ENCODE data around the gene TMED10.
"Not testable (repeated sequence)": the region's sequence is repeated elsewhere in the genome, so short reads cannot be mapped to it uniquely, and the experiment has no call there.

The TMED10 gene

DNA sequence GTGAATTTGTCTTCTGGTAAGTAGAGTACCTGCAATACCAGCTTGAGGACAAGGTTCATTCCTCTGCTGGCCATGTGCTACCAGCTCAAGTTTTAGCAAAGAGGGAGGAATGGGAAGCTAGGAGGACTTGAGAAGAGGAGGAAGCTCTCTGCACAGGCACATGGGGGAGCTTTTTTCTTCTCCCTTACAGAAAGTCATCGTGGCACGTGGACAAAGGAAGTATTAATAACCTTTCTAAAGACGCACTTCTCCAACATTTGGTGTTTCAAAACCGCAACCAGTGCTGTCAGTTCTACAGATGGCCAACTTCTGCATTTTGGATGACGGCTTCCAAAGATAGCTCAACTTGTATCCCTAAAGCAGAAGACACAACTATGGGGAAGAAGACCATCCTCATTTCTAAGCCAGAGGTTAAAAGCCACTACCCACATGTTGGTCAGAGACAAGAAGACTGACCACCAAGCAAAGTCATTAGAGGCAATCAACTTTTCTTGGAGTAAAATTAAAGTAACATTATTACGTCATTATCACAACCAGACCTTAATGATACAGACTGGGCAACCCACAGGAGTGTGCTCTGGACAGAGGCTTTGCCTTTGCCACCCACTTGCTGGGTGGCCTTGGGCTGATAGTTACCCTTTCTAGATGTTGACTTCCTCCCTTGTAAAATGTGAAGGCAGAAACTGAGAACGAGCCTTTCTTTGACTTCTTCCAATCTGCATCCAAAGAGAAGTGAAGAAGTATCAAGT, 12.3 kb upstream of the TMED10 start:
- DNase-seq, result peak; percentile 29

DNA sequence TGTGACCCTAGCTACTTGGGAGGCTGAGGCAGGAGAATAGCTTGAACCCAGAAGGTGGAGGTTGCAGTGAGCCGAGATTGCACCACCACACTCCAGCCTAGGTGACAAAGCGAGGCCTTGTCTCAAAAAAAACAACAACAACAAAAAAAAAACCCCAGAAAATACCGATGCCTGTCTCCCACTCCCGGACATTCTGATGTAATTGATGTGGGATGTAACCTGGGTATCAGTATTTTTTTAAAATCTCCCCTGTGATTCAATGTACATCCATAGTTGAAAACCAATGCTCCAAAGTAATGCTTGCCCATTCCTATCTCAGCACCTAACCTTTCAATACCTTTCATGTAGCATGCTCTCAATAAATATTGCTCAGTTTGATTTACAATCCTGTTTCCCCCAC, 11.7 kb upstream of the TMED10 start:
- DNase-seq, result no peak

DNA sequence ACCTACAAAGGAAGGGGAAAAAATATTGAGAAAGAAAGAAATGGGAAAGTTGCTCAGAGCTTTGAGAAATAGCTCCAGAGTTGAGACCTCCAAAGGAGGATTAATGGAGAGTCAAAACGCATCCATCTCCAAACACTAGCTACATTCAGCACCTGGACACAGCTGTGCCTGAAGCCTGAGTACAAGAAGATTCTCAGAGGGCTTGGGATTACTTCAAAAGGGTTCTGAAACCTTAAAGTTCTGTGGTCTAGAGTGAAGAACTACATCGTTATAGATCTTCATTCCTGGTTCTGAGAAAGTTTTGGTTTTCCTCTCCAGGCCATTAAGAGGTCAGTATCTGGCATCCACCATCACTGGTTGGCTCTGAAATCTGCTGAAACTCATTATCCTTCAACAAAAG, 10.5 kb upstream of the TMED10 start:
- DNase-seq, result no peak

DNA sequence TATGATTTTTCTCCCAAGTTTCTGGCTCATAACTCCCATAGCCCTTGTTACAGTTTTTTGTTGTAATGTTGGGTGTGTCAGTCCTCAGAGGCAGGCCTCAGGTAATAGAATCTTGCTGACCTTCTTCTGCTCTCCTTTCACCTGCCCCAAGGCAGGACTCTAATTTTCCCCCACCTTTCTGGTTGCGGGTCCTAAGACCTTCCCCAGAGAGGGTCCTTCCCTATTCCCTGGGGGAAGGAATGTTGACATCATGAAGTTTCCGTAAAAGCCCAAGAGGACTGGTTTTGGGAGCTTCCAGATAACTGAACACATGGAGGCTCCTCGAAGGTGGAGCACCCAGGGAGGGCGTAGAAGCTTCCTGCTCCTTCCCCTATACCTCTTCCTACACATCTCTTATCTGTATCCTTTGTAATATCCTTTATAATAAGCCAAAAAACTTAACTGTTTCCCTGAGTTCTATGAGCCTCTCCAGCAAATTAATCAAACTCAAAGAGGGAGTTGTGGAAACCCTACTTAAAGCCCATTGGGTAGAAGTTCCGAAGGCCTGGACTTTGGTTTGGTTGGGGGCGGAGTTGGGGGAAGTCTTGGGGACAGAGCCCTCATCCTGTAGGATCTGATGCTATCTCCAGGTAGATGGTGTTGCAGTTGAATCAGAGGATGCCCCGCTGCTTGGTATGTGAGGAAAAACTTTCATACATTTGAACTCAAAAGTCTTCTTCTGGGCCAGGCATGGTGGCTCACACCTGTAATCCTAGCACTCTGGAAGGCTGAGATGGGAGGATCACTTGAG, 9.0 kb upstream of the TMED10 start:
- DNase-seq, result no peak

DNA sequence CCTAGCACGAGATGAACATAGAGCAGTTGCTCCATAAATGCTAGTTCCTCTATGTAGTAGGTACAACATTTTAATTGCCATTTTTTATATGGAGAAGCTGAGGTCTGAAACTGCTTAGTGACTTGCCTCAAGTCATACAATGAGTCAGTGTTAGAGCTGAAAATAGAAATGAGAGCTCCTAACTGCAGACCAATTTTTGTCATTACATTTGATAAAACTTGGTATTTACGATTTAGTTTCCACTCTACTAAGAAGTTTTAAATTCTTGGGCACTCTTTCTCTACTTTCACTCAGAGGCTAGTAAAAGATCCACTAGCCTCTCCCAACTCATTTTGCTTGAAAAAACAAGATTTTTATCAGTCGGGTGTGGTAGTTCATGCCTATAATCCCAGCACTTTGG, 8.1 kb upstream of the TMED10 start:
- no peak for DNase-seq

DNA sequence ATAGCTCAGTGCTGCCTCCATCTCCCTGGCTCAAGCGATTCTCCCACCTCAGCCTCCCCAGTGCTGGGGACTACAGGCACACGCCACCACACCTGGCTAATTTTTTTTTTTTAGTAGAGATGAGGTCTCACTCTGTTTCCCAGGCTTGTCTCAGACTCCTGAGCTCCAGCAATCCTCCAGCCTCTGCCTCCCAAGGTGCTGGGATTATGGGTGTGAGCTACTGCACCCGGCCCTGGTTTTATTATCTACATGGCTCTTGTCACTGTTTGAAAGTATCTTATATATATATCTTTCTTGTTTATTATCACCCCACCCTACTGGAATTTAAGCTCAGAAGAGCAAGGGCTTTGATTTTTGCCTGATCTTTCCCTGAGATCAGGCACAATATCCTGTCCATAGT, 7.6 kb upstream of the TMED10 start:
- no peak for DNase-seq

DNA sequence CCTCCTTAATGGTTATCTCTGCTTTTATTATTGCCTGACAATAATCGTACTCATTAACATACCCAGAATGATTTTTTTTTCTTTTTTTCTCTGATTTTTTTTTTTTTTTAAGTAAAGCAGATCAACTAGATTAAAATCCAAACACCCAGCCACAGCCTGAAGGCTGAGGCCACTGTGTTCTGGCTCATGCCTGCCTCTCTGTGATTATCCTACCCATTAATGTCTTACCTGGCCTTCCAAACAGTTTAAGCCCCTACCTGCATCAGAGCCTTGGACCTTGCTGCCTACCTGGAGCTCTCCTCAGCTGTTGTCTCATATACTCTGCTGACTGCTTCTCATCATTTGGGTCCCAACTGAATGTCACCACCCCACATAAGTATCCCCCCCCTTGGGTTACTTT, 6.8 kb upstream of the TMED10 start:
- no peak for DNase-seq

DNA sequence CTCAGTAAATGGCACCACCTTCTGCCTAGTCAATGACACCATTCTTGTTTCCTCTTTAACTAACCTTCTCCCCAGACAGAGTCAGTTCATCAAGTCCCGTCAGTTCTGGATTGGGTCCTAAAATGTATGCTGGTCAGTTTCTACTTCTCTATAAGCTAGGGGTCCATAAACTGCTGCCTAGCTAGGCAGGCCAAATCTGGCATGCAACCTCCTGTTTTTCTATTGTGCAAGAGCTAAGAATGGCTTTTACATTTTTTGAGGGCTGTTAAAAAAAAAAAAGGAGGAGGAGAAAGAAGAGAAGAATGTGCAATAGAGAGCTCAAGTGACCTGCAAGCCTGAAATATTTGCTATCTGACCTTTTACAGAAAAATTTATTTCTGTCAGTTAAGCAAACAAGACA, 6.4 kb upstream of the TMED10 start:
- no peak for DNase-seq

DNA sequence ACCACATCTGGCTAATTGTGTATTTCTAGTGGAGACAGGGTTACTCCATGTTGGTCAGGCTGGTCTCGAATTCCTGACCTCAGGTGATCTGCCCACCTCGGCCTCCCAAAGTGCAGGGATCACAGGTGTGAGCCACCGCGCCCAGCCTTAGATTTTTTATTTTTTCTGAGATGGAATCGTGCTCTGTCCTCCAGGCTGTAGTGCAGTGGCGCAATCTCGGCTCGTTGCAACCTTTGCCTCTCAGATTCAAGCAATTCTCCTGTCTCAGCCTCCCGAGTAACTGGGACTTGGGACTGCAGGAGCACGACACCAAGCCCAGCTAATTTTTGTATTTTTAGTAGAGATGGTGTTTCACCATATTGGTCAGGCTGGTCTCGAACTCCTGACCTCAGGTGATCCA, 5.8 kb upstream of the TMED10 start:
- not testable (repeated sequence) for DNase-seq

DNA sequence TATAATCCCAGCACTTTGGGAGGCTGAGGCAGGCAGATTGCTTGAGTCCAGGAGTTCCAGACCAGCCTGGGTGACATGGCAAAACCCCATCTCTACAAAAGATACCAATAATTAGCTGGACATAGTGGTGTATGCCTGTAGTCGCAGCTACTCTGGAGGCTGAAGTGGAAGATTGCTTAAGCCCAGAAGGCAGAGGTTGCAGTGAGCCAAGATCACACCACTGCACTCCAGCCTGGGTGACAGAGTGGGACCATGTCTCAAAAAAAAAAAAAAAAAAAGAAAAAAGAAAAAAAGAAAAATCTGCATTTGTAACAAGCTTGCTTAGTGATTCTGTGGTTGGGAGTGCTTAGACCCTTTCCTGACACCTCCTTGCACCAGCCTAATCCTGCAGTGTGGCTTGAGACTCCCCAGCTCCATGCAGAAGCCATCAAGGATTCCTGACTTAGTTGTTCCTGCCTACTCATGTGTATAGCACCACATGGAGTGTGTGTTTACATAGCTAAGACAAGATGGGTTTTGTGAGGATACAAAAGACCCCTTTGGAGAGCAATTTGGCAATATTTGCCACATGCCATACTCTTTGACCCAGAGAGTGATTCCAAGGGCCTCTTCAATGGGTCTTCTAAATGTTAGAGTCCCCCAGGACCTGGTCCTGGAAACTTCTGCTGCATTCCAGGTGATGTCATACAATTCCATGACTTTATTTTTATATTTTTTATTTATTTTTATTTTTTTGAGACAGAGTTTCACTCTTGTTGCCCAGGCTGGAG, 5.1 kb upstream of the TMED10 start:
- no peak for DNase-seq

DNA sequence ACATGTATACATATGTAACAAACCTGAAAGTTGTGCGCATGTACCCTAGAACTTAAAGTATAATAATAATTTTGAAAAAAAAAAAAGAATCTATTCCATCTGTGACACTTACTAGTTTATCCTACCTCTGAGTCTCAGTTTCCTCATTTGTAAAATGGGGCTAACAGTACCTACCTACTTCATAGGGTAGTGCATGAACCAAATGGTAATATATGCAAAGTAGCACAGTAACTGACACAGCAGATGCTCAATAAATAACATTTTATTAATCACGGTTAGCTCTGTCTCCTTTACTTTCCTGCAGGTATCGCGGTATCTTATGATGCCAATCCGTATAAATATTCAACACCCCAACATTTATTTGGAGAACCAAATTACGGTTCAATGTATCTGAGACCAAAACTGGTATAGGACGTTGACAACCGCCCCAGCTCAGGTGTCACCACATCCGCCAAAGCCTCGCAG, 703 bp downstream of the TMED10 start:
- DNase-seq, result no peak

DNA sequence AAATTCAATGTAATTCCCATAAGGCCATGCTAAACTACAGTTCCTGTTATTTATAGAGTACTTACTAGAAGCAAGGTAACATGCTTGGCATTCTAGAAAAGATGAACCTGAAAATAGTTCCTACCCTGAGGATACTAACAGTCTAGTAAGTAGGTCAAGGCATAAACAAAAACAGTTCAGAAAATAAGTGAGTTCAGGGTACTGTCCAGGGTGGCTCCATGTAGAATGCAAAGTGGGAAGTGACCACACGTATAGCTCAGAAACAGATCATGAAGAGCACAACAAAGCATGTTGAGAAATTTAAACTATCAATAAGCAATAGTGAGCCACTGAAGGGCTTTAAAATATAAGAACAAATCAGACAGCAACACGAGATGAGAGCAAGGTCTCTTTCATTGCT, 2.3 kb downstream of the TMED10 start:
- no peak for DNase-seq

DNA sequence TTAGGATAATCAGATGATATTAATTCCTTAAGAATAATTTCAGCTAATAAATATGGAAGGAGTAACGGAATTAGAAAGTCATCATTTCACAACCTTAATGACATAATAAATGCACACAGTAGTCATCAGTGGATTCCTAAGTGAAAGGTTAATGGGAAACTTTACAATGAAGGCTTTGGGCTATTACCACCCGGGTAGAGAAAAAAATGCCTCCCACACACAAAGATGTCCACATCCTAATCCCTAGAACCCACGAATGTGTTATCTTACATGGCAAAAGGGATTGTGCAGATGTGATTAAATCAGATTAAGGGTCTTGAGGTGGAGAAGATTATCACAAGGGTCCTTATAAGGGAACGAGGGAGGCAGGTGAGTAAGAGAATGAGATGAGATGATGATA, 5.6 kb downstream of the TMED10 start:
- DNase-seq, result no peak

DNA sequence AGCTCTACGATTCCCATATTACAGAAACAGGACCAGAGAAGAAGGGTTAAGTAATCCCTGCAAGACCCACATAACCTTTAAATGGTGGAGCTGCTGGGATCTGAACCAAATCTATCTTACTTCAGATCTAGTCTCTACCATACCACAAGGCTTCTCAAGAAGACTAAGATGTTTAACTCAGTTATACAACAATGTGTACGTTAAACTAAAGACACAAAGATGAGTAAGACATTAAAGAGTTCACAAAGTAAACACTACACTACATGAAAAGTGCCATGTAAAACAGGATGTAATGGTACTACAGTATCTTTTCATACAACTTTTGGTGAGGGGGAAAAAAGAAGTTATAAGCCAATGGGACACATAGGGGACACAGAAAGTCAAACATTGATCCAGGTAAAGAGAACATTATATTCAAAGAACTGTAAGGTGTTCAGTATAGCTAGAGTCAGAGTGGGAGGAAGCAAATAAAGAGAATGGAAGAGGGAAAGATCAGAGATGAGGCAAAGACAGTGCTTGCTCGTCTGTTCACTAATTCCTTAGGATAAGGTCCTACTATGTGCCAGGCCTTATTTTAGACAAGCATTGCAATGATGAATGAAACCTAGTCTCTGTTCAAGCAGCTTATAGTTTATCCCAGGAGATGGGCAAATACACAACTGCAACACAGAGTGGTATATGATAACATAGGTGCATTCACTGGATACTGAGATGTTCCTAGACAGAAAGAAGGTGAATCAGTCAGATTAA, 7.7 kb downstream of the TMED10 start:
- DNase-seq, result no peak

DNA sequence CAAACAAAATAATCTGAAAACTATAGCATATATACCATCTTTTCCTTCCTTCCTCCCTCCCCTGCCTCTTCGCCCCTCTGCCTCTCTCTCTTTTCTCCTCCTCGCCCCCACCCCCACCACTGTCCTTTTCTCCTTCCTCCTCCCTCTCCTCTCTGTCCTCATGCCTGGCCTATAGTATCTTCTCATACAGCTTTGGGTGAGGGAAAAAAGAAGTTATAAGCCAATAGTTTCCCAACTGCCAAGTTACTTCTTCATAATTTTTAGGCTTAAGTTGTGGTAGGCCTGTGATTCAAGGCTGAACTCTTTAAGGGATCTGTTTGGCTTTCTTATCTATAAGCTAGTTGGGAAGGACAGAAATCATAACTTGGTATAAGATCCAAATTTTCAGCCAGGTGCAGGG, 9.1 kb downstream of the TMED10 start:
- DNase-seq, result no peak

DNA sequence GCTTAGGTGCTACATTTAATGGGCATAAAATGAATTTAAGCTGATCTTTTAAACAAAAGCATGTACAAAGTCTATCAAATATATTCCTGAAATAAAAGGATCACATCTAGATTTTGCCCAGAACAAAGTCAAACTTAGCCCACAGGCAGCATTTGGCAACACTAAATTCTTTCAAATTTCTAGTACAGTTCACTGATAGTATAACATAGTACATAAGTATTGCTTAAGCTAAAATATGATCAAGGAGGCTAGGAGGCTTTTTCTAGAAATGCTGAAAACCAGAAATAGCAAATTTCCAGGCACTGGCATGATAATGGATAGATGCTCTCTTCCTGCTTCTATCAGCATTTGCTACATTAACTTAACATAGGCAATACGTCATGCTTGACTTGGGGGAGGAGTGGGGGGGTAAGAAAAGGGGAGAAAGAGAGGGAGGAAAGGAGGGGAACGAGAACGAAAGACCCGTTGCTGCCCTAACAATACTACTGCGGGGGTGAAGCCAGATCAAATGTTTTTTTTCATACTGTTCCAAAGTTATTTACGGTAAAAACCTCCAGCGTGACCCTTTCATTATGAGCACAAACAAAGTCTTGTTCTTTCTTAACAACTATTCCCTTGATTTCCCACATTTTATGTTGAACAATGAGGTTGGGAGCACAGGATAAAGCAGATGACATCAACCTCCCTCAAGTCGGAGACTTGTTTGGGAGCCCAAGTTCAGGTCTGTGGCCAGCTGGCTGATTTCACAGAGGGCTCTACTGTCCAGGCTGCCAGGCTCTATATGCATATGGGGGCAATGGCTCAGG, 10.6 kb downstream of the TMED10 start:
- DNase-seq, result no peak

DNA sequence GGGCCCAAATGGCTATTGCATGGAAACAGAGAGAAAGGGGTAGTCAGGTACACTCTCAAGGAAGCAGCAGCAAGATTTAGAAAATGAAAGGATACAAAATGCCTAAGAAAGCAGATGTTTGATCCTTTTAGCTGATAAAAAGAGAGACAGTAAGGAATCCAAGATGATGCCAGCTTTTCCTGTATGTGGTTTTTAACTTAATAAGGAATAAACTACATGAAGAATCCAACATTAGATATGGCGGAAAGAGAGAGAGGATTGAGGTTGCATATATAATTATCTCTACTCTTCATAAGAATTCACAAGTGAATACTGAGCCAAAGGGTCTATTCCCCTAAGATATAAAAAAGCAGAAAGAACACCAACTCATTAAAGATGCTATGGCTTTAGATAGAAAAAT, 11.6 kb downstream of the TMED10 start:
- no peak for DNase-seq

DNA sequence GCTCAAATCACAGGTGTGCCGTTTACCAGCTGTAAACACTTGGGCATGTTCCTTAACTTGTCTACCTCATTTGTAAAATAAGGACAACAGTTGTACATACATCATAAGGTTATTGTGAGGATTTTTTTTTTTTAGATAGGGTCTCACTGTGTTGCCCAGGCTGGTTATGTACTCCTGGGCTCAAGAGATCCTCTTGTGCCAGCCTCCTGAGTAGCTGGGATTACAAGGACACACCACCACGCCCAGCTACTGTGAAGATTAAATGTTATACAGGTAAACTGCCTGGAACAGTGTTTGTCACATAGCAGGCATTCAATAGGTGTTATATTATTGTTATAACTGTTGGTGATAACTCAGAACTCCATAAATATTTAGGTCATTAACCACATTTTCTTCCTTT, 12.7 kb downstream of the TMED10 start:
- no peak for DNase-seq

DNA sequence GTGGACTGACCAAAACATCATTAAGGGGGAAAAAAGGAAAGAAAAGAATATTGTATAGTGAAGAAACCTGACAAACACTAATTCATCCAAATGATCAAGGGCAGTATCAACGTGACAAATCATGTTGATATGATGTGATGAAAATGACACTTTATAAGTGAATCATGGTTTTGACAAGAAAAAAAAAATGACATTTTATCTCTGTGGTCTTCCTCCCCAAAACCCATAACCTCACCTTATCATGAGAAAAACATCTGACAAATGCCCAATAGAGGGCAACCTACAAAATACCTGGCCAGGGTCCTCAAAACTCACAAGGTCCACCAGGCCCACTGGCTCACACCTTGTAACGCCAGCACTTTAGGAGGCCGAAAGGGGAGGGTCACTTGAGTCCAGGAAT, 13.8 kb downstream of the TMED10 start:
- no peak for DNase-seq

DNA sequence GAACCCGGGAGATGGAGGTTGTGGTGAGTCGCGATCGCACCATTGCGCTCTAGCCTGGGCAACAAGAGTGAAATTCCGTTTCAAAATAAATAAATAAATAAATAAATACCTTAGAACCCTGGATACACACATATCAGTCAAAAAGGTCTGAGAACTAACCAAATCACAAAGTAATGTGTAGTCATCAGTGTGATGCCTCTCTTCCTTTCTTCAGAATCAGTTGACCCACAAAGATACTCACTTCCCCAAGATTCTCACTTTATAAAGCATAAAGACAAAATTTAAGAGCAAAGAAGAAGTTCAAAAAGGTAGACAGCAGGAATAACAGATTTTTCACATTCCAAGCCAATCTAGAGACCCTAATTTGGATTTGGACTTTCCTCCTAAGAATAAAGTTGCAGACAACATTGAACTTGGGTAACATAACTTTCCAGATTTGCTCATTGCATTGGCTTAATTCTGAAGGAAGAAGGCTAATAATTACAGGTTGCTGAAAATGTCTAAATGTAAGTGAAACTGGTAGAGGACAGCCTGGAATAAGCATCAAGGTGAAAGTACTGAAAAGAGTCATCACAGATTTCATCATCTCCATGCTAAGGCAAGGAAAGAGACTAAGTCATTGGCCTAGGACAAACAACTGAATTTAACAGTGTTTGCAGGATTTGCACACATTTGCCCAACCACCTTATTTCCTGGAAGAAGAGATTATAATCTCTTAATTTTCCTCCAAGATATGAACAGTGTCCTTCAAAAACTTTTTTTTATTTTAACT, 17.4 kb downstream of the TMED10 start:
- DNase-seq, result no peak

DNA sequence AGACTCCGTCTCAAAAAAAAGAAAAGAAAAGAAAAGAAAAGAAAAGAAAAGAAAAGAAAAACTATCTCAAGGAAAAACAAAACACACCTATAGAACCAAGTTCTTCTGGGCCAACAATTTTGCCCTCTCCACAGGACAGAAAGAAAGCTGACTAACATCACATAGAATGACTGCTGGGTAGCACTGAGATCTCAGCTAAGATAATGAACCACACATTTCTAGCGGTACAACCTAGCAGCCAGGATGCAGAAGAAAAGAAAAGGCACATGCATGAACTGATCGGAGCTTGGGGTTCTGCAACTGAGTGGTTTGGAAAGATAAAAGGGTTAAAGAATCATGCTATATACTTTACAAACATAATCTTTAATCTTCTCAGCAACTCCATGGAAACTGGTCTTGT, 19.5 kb downstream of the TMED10 start:
- peak; percentile 56 for DNase-seq

Measured in CD4-positive, alpha-beta T cell treated with Interleukin-21 for 1 hour (primary cell).